GM12865 (cell line): ENCODE results near the gene PAMR1.

ENCODE experiments used
- DNase-seq: peaks from one replicate; pipeline ENCODE4 v3.0.0; 2010; ENCODE audit warnings: low read depth
- H3K4me3 ChIP-seq: 2 replicates; pipeline ENCODE4 v1.5.1; 2011; ENCODE audit warnings: mild to moderate bottlenecking, low read depth, low read length, control low read depth
- CTCF ChIP-seq: IDR thresholded peaks from 2 replicates; pipeline ENCODE4 v1.5.1; 2011; ENCODE audit warnings: low read length, control low read depth, low read depth, inconsistent platforms; ENCODE audit not compliant: insufficient read depth; ENCODE audit errors: missing control alignments

PAMR1 gene

DNA sequence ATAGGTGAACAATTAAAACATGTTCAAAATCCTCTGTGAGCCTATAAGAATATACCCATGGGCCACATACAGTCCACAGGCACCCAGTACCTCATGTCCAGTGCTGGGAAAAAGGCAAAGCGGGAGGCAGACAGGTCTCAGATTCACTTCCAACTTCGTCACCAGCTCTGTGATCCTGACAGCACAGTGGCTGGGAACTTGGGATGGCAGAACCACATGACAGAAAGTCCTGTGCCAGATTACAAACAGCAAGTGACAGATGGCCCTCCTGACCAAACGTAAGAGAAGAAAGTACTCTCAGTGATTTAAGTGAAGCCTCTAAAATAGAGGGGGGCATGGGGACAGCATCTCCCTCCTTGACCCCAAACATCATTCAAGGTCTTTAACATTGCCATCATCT, 111.8 kb downstream of the PAMR1 start:
- TF ChIP-seq CTCF = no peak
- no peak overlapping the region for H3K4me3 ChIP-seq
- DNase-seq = no peak

DNA sequence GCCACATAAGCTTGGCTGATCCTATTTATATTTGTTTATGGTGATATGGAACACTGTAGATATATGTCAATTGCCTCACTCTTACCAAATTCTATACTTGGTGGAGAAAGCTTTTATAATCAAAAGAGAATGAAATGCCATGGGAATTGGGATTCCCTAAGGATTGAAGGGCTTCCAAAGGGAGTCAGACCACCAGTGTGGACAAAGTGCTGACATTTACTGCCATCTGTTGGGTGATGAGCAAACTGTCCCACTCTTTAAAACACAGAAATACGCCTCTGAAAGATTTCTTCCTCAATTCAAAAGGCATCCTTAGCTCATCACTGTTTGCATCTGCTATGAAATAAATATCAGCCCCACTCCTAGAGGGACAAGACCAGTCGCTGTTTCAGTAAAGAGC, 113.1 kb downstream of the PAMR1 start:
- no peak overlapping the region for H3K4me3 ChIP-seq
- no peak for DNase-seq
- peak; percentile 36 for TF ChIP-seq CTCF

DNA sequence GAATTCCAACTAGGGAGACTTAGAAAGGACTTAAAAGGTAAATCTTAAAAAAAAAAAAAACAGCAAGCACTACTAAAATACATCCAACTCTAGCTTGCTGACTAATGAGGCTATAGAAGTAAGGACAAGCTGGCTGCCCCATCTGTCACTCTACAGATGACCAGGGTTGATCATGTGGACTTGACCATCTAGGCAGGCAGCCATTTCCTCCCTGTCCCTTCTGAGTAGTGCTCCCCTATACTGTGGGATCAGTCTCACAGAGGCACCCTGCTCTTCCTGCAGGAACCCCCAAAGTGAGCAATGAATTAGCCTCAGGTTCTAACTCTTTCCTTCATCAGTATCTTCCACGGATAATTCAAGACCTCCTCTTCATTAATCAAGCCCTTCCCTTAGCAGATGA, 118.4 kb downstream of the PAMR1 start:
- DNase-seq = no peak
- no peak overlapping the region for H3K4me3 ChIP-seq
- TF ChIP-seq CTCF = no peak

DNA sequence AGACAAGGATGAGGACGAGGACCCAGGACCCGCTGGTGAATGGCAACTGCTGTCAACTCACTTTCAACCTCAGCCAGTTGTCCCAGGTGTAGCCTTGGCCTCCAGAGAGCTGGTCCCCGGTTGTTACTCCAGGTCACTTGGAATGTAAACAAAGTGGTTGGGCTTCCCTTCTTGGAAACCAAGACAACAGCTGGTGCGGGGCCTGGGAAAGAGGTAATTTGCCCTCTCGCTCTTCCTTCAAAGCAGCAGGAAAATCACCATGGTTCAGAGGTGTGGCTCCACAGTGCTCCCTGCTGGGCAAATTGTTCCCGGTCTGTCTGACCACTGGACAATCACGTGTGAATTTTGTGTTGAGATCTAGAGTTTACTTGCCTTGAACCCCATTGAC, 121.0 kb downstream of the PAMR1 start:
- H3K4me3 ChIP-seq = no peak overlapping the region
- DNase-seq = peak; percentile 31
- TF ChIP-seq CTCF = peak; percentile 41

DNA sequence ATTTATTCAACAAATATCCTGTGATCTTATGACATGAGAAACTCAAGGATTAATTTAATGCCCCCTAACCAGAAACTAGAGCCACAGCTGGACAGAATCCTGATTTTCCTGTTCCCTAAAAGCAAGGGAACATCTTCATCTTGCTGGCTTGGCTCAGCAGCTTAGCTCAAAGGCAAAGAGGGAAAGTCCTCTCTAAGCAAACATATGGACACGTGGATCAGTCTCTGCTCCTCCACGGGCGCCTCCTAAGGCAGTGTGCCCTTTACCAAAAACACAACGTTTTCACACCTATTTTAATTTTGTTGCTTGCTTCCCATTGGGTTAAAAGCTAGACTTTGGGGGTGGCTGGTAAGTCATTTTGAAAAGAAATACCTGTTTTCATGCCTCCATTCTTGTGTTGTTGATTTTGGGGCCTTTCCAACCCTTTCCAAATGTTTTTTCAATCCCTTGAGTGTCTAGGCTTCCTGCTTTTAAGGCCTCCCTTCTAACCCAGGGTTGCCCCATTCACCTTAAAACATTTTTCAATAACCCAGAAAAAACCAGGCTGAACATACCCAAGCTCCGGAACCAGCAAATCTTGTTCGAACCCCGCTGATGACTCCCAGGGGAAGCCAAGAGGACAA, 121.5 kb downstream of the PAMR1 start:
- no peak overlapping the region for H3K4me3 ChIP-seq
- TF ChIP-seq CTCF = no peak
- DNase-seq = no peak

GRCh38 chr11:35402751-35403660, 122.4 kb downstream of the PAMR1 start:
- DNase-seq = no peak
- no peak overlapping the region for H3K4me3 ChIP-seq
- TF ChIP-seq CTCF = no peak
